ENCODE results near the gene CEBPA.
A peak's percentile ranks its signal among the peaks of the same experiment; 100 is the strongest.

Gene CEBPA

DNA sequence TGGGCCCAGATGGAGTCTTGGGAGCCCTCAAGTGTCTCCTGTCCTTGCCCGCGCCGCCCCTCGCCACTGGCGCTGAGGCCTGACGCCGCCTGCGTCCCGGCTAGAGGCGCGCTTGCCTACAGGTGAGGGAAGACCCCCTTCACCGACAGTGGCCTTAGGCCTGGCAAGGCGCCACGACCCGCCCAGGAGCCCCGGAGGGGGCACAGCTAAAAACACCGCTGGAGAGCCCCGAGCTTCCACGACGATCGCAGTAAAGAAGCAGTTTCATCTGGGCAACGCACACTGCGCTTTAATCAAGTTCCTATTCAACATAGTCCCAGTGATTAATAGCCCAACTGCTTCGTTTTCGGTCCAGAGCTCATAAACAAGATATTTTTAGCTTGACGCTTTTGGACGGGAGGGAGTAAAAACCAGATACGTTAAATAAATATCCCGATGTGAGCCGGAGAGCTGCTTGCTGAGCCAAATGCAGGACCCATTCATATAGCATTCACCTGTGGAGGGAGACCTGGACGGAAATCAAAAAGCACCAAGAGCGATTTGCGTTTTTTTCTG is 1.5 kb upstream of the CEBPA start:
- H3K27ac ChIP-seq = peak overlapping the region; percentile 91
- TF ChIP-seq ZFX (IDR thresholded peaks at IDR 0.05) = no peak
- TF ChIP-seq, protein P1, sequence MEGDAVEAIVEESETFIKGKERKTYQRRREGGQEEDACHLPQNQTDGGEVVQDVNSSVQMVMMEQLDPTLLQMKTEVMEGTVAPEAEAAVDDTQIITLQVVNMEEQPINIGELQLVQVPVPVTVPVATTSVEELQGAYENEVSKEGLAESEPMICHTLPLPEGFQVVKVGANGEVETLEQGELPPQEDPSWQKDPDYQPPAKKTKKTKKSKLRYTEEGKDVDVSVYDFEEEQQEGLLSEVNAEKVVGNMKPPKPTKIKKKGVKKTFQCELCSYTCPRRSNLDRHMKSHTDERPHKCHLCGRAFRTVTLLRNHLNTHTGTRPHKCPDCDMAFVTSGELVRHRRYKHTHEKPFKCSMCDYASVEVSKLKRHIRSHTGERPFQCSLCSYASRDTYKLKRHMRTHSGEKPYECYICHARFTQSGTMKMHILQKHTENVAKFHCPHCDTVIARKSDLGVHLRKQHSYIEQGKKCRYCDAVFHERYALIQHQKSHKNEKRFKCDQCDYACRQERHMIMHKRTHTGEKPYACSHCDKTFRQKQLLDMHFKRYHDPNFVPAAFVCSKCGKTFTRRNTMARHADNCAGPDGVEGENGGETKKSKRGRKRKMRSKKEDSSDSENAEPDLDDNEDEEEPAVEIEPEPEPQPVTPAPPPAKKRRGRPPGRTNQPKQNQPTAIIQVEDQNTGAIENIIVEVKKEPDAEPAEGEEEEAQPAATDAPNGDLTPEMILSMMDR (conservative IDR thresholded peaks at IDR 0.05) = no peak

DNA sequence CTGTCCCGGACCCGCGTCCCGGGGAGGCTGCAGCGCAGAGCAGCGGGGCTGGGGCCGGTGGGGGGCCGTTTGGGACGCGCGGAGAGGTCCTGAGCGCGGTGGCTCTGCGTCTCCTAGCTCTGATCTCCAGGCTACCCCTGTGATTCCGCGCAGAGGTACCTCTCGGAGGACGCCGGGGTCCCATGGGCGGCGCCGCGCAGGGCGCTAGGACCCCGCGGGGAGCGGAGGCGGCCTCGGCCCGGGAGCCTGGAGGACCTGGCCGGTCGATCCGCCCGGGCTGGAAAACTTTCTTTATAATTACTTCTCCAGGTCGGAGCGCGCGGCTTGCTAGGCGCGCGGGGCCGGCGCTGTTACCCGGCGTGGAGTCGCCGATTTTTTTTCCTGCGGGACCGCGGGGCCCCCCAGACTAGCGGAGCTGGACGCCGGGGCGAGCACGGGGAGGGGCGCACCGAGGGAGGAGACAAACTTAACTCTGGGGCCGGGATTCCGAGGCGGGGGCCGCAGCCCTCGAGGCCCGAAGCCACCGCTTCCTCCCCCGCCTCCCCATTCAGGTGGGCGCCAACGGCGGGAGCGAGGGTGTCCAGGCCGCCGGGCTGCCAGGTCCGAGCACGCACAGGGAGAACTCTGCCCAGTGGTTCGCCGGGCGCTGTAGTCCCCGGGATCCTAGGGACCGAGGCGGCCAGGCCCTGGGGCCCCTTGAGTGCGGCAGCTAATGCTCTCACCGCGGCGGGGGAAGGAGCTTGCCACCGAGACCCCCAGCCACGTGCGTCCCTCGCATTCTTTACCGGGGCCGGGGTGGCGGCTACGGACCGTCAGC is 848 bp upstream of the CEBPA start:
- TF ChIP-seq, protein P1 (conservative IDR thresholded peaks at IDR 0.05) = no peak
- TF ChIP-seq ZFX (IDR thresholded peaks at IDR 0.05) = no peak; the same call in none of the 2 replicates
- peak overlapping the region; percentile 91 for H3K27ac ChIP-seq

DNA sequence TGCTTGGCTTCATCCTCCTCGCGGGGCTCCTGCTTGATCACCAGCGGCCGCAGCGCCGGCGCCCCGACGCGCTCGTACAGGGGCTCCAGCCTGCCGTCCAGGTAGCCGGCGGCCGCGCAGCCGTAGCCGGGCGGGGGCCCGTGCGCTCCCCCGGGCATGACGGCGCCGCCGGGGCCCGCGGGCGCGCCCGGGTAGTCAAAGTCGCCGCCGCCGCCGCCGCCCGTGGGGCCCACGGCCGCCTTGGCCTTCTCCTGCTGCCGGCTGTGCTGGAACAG is 497 bp downstream of the CEBPA start:
- H3K27ac ChIP-seq = peak overlapping the region; percentile 91
- TF ChIP-seq ZFX (IDR thresholded peaks at IDR 0.05) = no peak
- TF ChIP-seq, protein P1 (conservative IDR thresholded peaks at IDR 0.05) = no peak

DNA sequence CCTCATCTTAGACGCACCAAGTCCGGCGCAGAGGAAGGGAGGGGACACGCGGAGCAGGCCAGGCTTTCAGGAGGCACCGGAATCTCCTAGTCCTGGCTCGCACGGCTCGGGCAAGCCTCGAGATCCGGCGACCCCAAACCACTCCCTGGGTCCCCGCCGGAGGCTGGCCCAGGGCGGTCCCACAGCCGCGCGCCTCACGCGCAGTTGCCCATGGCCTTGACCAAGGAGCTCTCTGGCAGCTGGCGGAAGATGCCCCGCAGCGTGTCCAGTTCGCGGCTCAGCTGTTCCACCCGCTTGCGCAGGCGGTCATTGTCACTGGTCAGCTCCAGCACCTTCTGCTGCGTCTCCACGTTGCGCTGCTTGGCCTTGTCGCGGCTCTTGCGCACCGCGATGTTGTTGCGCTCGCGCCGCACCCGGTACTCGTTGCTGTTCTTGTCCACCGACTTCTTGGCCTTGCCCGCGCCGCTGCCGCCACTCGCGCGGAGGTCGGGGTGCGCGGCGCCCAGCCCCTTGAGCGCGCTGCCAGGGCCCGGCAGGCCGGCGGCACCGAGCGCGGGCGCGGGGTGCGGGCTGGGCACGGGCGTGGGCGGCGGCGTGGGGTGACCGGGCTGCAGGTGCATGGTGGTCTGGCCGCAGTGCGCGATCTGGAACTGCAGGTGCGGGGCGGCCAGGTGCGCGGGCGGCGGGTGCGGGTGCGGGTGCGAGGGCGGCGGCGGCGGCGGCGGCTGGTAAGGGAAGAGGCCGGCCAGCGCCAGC is 1.0 kb downstream of the CEBPA start:
- peak overlapping the region; percentile 91 for H3K27ac ChIP-seq
- no peak for TF ChIP-seq ZFX (IDR thresholded peaks at IDR 0.05)
- TF ChIP-seq, protein P1 (conservative IDR thresholded peaks at IDR 0.05) = no peak

DNA sequence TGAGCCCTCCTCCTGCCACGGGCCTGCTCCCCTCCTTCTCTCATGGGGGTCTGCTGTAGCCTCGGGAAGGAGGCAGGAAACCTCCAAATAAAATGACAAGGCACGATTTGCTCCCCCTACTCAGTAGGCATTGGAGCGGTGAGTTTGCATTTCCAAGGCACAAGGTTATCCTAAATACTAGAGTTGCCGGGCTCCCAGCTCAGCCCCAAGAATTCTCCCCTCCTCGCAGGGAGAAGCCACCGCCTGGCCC is 1.5 kb downstream of the CEBPA start:
- TF ChIP-seq, protein P1 (conservative IDR thresholded peaks at IDR 0.05) = no peak
- TF ChIP-seq ZFX (IDR thresholded peaks at IDR 0.05) = no peak
- H3K27ac ChIP-seq = no peak overlapping the region; the same call in 1 of the 2 replicates

DNA sequence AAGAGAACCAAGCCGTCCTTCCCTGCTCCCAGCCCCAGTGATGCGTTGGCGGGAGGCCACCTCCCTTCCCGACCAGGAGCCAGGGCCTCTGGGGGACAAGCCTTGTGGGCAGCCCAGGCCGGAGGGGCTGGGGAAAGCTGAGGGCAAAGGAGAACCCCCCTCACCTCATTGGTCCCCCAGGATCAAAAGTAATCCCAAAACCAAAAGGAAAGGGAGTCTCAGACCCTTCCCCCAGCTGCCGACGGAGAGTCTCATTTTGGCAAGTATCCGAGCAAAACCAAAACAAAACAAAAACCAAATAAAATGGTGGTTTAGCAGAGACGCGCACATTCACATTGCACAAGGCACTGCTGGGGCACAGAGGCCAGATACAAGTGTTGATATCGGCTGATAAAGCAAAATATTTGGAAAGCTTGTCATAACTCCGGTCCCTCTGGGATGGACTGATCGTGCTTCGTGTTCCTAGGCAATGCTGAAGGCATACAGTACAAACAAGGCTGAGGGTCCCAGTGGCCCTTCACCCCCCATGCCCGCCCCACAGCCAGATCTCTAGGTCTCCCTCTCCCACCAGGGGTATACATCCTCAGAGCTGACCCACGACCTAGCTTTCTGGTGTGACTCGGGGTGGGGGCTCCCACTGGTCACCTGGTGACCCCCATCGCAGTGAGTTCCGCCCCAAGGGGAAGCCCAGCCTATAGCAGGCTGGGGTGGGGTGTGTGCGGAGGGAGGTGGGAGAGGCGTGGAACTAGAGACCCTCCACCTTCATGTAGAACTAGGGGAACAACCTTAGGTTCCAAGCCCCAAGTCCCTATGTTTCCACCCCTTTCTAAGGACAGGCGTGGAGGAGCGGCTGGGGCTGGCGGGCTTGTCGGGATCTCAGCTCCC is 2.1 kb downstream of the CEBPA start:
- H3K27ac ChIP-seq = no peak overlapping the region; the same call in 1 of the 2 replicates
- TF ChIP-seq, protein P1 (conservative IDR thresholded peaks at IDR 0.05) = no peak

All from C4-2B (cell line).